ENCODE measurements around the gene MPP4.
"Not testable (repeated sequence)": the region's sequence is repeated elsewhere in the genome, so short reads cannot be mapped to it uniquely, and the experiment has no call there.

Gene MPP4

DNA sequence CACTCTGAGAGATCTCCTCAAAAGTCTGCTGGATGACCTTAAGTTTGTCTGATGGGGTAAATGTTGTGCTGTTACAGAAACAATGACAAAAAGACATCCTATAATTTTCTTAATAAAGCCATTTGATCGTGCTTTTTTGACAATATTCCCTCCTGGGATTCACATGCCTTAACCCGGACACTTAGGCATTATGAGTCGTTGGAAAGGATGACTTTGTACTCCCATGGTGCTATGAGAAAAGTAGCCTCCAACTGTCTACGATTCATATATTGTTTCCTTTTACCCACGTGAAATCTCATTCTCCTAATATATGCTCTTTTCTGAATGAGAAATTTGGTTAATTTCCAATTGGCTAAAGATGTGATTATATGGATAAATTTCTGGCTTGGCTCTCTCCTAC, 6.1 kb upstream of the MPP4 start:
- no peak overlapping the region for H3K4me3 ChIP-seq (ENCODE audit: low read length)
- no peak overlapping the region for H3K27ac ChIP-seq (ENCODE audit: low read depth, low read length)
- no peaks in the 10 kb centered on the region for H3K27me3 ChIP-seq (ENCODE audit: control insufficient read depth, insufficient read depth, low read length)
- H3K9ac ChIP-seq (ENCODE audit: low read length) = no peak overlapping the region
- H3K36me3 ChIP-seq (ENCODE audit: control insufficient read depth, insufficient read depth, low read length) = peaks cover 6% of the 10 kb centered on the region
- H3K4me1 ChIP-seq (ENCODE audit: control insufficient read depth, insufficient read depth, low read length) = no peaks in the 10 kb centered on the region

- Histone ChIP-seq H3K9ac (ENCODE audit: low read length) (no peak overlapping the region), H3K4me1 (ENCODE audit: control insufficient read depth, insufficient read depth, low read length) (no peaks in the 10 kb centered on the region), H3K4me3 (ENCODE audit: low read length) (no peak overlapping the region), H3K27ac (ENCODE audit: low read depth, low read length) (no peak overlapping the region), H3K36me3 (ENCODE audit: control insufficient read depth, insufficient read depth, low read length) (peaks cover 6% of the 10 kb centered on the region), H3K27me3 (ENCODE audit: control insufficient read depth, insufficient read depth, low read length) (no peaks in the 10 kb centered on the region)
Observed at GRCh38 chr2:201701646-201702045, 3.2 kb upstream of the MPP4 start.

DNA sequence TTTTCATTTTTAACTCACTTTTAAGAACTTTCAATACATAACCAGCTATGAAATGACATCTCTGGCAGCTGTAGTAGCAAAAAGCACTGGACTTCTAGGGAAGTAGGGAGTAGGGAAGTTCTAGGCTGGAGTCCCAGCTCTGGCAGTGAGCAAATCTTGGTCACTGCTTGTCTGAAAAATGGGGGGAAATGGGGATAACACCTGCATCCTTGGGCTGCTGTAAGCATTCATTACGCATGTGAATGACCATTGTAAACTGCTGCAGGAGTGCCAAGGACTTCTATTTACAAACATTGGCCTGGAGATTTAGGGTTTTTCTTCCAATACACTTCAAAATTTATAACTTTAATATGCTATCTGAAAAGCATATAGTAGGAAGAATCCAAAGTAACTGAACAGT, 972 bp upstream of the MPP4 start:
- Histone ChIP-seq H3K4me1 (ENCODE audit: control insufficient read depth, insufficient read depth, low read length) (no peaks in the 10 kb centered on the region), H3K27ac (ENCODE audit: low read depth, low read length) (no peak overlapping the region), H3K27me3 (ENCODE audit: control insufficient read depth, insufficient read depth, low read length) (no peaks in the 10 kb centered on the region), H3K9ac (ENCODE audit: low read length) (no peak overlapping the region), H3K4me3 (ENCODE audit: low read length) (no peak overlapping the region), H3K36me3 (ENCODE audit: control insufficient read depth, insufficient read depth, low read length) (peaks cover 3% of the 10 kb centered on the region)

- no peaks in the 10 kb centered on the region for H3K4me1 ChIP-seq (ENCODE audit: control insufficient read depth, insufficient read depth, low read length)
- no peak overlapping the region for H3K27ac ChIP-seq (ENCODE audit: low read depth, low read length)
- H3K36me3 ChIP-seq (ENCODE audit: control insufficient read depth, insufficient read depth, low read length) = no peaks in the 10 kb centered on the region
- H3K9ac ChIP-seq (ENCODE audit: low read length) = no peak overlapping the region
- H3K4me3 ChIP-seq (ENCODE audit: low read length) = no peak overlapping the region
- H3K27me3 ChIP-seq (ENCODE audit: control insufficient read depth, insufficient read depth, low read length) = no peaks in the 10 kb centered on the region
Observed at GRCh38 chr2:201697899-201698298, 545 bp downstream of the MPP4 start.

DNA sequence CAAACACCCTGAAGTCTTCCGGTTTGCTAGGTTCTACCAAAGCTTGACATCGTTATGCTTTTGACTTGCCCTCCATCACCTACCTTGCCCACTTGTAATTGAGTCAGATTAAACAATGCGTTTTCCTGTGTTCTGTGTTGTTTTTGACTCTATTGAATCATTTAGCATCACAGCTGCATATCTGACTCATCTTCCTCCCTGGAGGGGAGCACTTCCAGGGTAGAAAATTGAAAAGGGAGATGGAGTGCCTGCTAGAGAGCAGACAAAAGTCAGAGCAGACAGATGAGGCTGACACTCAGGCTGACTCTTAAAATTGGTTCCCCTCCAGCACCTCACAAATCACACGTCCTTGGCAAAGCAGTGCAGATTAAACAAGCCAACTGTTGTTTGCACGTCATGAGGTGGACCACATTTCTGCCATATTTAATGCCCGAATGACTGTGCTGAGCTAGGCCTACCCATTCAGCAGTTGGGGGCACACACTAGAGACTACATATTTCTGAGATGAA, 2.2 kb downstream of the MPP4 start:
- Histone ChIP-seq H3K27me3 (ENCODE audit: control insufficient read depth, insufficient read depth, low read length) (no peaks in the 10 kb centered on the region), H3K4me3 (ENCODE audit: low read length) (no peak overlapping the region), H3K36me3 (ENCODE audit: control insufficient read depth, insufficient read depth, low read length) (no peaks in the 10 kb centered on the region), H3K27ac (ENCODE audit: low read depth, low read length) (no peak overlapping the region), H3K4me1 (ENCODE audit: control insufficient read depth, insufficient read depth, low read length) (no peaks in the 10 kb centered on the region), H3K9ac (ENCODE audit: low read length) (no peak overlapping the region)

- Histone ChIP-seq H3K4me1 (ENCODE audit: control insufficient read depth, insufficient read depth, low read length) (no peaks in the 10 kb centered on the region), H3K27me3 (ENCODE audit: control insufficient read depth, insufficient read depth, low read length) (no peaks in the 10 kb centered on the region), H3K4me3 (ENCODE audit: low read length) (no peak overlapping the region), H3K9ac (ENCODE audit: low read length) (no peak overlapping the region), H3K27ac (ENCODE audit: low read depth, low read length) (no peak overlapping the region), H3K36me3 (ENCODE audit: control insufficient read depth, insufficient read depth, low read length) (no peaks in the 10 kb centered on the region)
Observed at GRCh38 chr2:201685156-201685555, 13.3 kb downstream of the MPP4 start.

DNA sequence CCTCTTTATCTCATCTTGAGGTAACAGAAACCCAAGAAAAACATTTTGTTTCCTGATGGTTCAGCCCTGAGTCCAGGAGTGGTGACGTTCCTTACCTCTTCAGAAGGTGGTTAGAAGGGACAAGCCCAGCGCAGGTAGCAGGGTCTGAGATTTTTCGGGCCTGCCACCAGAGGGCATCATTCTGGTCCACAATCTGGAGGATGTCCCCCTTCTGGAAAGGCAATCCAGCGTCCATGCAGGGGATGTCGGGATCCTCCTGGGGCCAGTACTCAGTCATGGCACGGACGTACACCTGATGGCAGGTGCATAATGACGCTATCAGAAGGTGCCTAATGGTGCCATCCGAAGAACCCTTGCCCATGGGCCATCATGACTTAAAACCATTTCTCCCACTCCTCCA, 17.7 kb downstream of the MPP4 start:
- Histone ChIP-seq H3K4me3 (ENCODE audit: low read length) (no peak overlapping the region), H3K36me3 (ENCODE audit: control insufficient read depth, insufficient read depth, low read length) (no peaks in the 10 kb centered on the region), H3K9ac (ENCODE audit: low read length) (no peak overlapping the region), H3K4me1 (ENCODE audit: control insufficient read depth, insufficient read depth, low read length) (no peaks in the 10 kb centered on the region), H3K27me3 (ENCODE audit: control insufficient read depth, insufficient read depth, low read length) (no peaks in the 10 kb centered on the region), H3K27ac (ENCODE audit: low read depth, low read length) (no peak overlapping the region)

DNA sequence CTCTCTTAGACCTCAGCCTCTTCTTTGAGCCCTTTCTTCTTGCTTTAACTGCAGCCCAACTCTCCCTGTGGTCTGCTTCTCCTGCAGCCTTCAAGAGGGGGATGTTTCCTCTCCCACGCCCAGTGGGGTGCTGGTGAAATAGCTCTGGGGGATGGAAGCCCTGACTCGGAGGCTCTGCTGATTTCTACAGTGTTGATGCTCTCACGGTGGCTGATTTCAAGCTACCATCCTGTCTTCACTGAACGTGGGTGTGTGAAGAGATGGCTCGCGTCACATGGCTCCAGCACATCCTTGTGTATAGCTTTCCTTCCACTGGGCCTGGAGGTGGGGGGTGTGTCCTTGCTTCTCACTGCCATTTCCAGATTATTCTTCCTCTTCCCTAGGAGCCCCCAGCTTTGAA, 20.0 kb downstream of the MPP4 start:
- Histone ChIP-seq H3K27me3 (ENCODE audit: control insufficient read depth, insufficient read depth, low read length) (no peaks in the 10 kb centered on the region), H3K36me3 (ENCODE audit: control insufficient read depth, insufficient read depth, low read length) (no peaks in the 10 kb centered on the region), H3K4me3 (ENCODE audit: low read length) (no peak overlapping the region), H3K4me1 (ENCODE audit: control insufficient read depth, insufficient read depth, low read length) (no peaks in the 10 kb centered on the region), H3K9ac (ENCODE audit: low read length) (no peak overlapping the region), H3K27ac (ENCODE audit: low read depth, low read length) (no peak overlapping the region)

GRCh38 chr2:201675454-201675853, 23.0 kb downstream of the MPP4 start:
- Histone ChIP-seq H3K27me3 (ENCODE audit: control insufficient read depth, insufficient read depth, low read length) (no peaks in the 10 kb centered on the region), H3K9ac (ENCODE audit: low read length) (no peak overlapping the region), H3K4me3 (ENCODE audit: low read length) (no peak overlapping the region), H3K27ac (ENCODE audit: low read depth, low read length) (no peak overlapping the region), H3K36me3 (ENCODE audit: control insufficient read depth, insufficient read depth, low read length) (no peaks in the 10 kb centered on the region), H3K4me1 (ENCODE audit: control insufficient read depth, insufficient read depth, low read length) (no peaks in the 10 kb centered on the region)

- H3K4me1 ChIP-seq (ENCODE audit: control insufficient read depth, insufficient read depth, low read length) = no peaks in the 10 kb centered on the region
- no peaks in the 10 kb centered on the region for H3K27me3 ChIP-seq (ENCODE audit: control insufficient read depth, insufficient read depth, low read length)
- H3K36me3 ChIP-seq (ENCODE audit: control insufficient read depth, insufficient read depth, low read length) = no peaks in the 10 kb centered on the region
- no peak overlapping the region for H3K4me3 ChIP-seq (ENCODE audit: low read length)
- H3K9ac ChIP-seq (ENCODE audit: low read length) = no peak overlapping the region
- H3K27ac ChIP-seq (ENCODE audit: low read depth, low read length) = no peak overlapping the region
Observed at GRCh38 chr2:201674794-201675193, 23.6 kb downstream of the MPP4 start.

DNA sequence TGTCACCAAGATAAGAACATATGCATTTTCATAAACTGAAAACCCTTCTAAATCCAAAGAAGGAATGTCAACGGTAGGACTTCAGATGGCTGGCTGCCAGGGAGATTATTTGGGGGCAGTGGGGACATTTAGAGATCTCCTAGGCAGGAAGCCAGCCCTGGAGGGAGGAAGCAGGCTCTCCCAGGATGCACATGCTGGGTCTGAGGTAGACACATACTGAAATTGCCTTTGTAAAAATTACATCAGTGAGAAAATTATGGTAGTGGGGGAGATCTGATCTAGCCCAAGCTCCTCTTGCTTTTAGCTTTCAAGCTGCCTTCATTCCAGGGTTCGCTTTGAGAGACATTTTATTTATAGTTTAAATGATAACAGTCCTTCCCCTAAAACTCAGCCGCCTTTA, 24.1 kb downstream of the MPP4 start:
- H3K36me3 ChIP-seq (ENCODE audit: control insufficient read depth, insufficient read depth, low read length) = no peaks in the 10 kb centered on the region
- H3K9ac ChIP-seq (ENCODE audit: low read length) = no peak overlapping the region
- H3K4me1 ChIP-seq (ENCODE audit: control insufficient read depth, insufficient read depth, low read length) = no peaks in the 10 kb centered on the region
- no peak overlapping the region for H3K4me3 ChIP-seq (ENCODE audit: low read length)
- no peak overlapping the region for H3K27ac ChIP-seq (ENCODE audit: low read depth, low read length)
- no peaks in the 10 kb centered on the region for H3K27me3 ChIP-seq (ENCODE audit: control insufficient read depth, insufficient read depth, low read length)

- H3K4me1 ChIP-seq (ENCODE audit: control insufficient read depth, insufficient read depth, low read length) = no peaks in the 10 kb centered on the region
- no peak overlapping the region for H3K4me3 ChIP-seq (ENCODE audit: low read length)
- H3K9ac ChIP-seq (ENCODE audit: low read length) = no peak overlapping the region
- no peak overlapping the region for H3K27ac ChIP-seq (ENCODE audit: low read depth, low read length)
- H3K27me3 ChIP-seq (ENCODE audit: control insufficient read depth, insufficient read depth, low read length) = no peaks in the 10 kb centered on the region
- H3K36me3 ChIP-seq (ENCODE audit: control insufficient read depth, insufficient read depth, low read length) = no peaks in the 10 kb centered on the region
Observed at GRCh38 chr2:201673546-201673945, 24.9 kb downstream of the MPP4 start.

DNA sequence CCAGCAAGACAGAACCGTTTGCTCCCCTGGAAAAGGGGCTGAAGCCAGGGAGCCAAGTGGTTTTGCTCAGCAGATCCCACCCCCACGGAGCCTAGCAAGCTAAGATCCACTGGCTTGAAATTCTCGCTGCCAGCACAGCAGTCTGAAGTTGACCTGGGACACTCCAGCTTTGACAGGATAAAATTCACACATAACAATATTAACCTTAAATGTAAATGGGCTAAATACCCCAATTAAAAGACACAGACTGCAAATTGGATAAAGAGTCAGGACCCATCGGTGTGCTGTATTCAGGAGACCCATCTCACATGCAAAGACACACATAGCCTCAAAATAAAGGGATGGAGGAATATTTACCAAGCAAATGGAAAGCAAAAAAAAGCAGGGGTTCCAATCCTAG, 27.2 kb downstream of the MPP4 start:
- H3K4me1 ChIP-seq (ENCODE audit: control insufficient read depth, insufficient read depth, low read length); H3K9ac ChIP-seq (ENCODE audit: low read length); H3K27me3 ChIP-seq (ENCODE audit: control insufficient read depth, insufficient read depth, low read length); H3K36me3 ChIP-seq (ENCODE audit: control insufficient read depth, insufficient read depth, low read length); H3K4me3 ChIP-seq (ENCODE audit: low read length); H3K27ac ChIP-seq (ENCODE audit: low read depth, low read length): not testable (repeated sequence)
